Kidney (tissue), 14 donors: ENCODE measurements around the gene CELA1. TPM values are rescaled to one million over a fixed set of nuclear protein-coding genes. Genes with fewer than 3 reads are reported as not detected.

Experiments used
- DNase-seq, 5 donors: peaks; one replicate each; pipeline ENCODE4 v3.0.0-alpha.2; 2013 to 2020
- FAIRE-seq: peaks from 2 replicates; lab custom pipeline; 2012; peaks lifted over from hg19 to GRCh38; lab: Jason Lieb, UNC
- H3K27ac ChIP-seq, 2 donors: one replicate each; pipeline ENCODE4 v1.7.0; 2013; ENCODE audit warnings: low read depth in 2 of 2, low read length in 2 of 2, inconsistent platforms in 1 of 2
- H3K27me3 ChIP-seq: one replicate; pipeline ENCODE4 v1.7.1; 2013; ENCODE audit warnings: low read length, inconsistent platforms; ENCODE audit not compliant: control insufficient read depth, insufficient read depth
- H3K36me3 ChIP-seq, 3 donors: one replicate each; pipeline versions ENCODE4 v1.7.0 to v1.7.1; 2013; ENCODE audit warnings: low read length in 3 of 3, control low read depth in 1 of 3, inconsistent platforms in 1 of 3; ENCODE audit not compliant: insufficient read depth in 3 of 3, control insufficient read depth in 2 of 3
- H3K4me1 ChIP-seq, 3 donors: one replicate each; pipeline versions ENCODE4 v1.7.0 to v1.7.1; 2013; ENCODE audit warnings: low read length in 3 of 3, inconsistent platforms in 1 of 3, low read depth in 1 of 3; ENCODE audit not compliant: control insufficient read depth in 2 of 3, insufficient read depth in 2 of 3
- H3K4me3 ChIP-seq, 3 donors: one replicate each; pipeline versions ENCODE4 v1.7.0 to v1.8.1; 2013; ENCODE audit warnings: low read length in 3 of 3, control low read depth in 1 of 3, inconsistent platforms in 1 of 3
- H3K9ac ChIP-seq, 3 donors: one replicate each; pipeline versions ENCODE4 v1.7.0 to v1.7.1; 2013; ENCODE audit warnings: low read length in 3 of 3, control low read depth in 1 of 3, inconsistent platforms in 1 of 3
- H3K9me3 ChIP-seq, 3 donors: one replicate each; pipeline versions ENCODE4 v1.7.0 to v1.7.1; 2013; ENCODE audit warnings: low read length in 3 of 3, control low read depth in 1 of 3, inconsistent platforms in 1 of 3; ENCODE audit not compliant: control insufficient read depth in 2 of 3, insufficient read depth in 1 of 3
- intact Hi-C: fragments of 100-400 bp; cut with DNase I; formaldehyde crosslinking; loops from one replicate; pipeline ENCODE4 v1.11.1; 2022
- polyA plus RNA-seq: library from polyadenylated mRNA; stranded (reverse); fragments of 350-450 nt; fragmentation: Illumina TruSeq; extraction: RNeasy Lipid Tissue Mini Kit (QIAGEN cat#74804); gene quantifications from one replicate; pipeline ENCODE4 v1.2.3, GENCODE V29; 2014; ENCODE audit warnings: low read depth, low replicate concordance; ENCODE audit not compliant: insufficient read depth
- total RNA-seq: library from RNA; stranded (reverse); fragmentation: NEBNext Ultra II Directional; extraction: Animal tissue kit (Norgen Biotek cat#: 25700); gene quantifications from one replicate; pipeline ENCODE4 v1.2.1, GENCODE V29; 2021
- TF ChIP-seq, protein P1 (sequence below): IDR thresholded peaks from 3 replicates; pipeline ENCODE4 v1.5.1; 2012; ENCODE audit warnings: mild to moderate bottlenecking, moderate library complexity, borderline replicate concordance; ENCODE audit not compliant: insufficient read depth; ENCODE audit errors: extremely low read depth
- donor health status: control.
- donor health status: control.
- donor health status: control.
- donor health status: control.
- donor health status: control.
- donor health status: DM: yes; HTN: yes; CAD: no.
- donor health status: Normal renal cell carcinoma (clear cell type).

Gene CELA1
- total and polyA plus RNA-seq, 2 donors from 2014 or later = not detected

DNA sequence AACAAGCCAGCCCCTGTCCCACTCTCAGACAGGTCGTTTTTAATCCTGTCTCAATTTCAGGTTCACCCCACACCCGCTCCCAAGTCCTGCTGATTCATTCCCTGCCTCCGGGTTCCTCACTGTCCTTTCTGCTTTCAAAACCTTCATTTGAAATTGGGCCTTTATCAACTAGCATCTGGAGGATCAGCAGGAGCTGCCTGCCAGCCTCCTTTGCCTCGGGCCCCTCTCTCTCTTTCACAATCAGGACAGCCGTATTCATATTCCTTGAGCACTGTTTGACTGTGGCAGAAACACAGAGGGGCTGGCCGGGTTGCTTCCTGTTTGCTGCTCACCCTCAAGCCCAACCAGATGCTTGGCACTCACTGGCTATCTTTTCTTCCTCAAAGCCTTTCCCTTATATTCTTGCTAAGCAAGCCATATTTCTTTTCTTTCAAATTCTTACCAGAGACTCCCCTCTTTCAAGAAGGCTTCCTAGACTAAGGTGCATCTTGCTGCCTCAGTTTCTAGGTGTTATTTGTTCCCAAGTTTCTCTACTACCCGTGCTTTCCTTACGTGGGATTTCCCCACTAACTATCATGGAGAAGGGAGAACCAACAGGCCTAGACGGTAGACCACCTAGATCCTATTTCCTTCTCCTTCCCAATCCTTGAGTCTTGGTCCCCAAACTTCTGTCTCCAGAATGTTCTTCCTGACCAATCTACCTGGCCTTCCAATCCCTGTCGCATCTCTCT is 41.8 kb upstream of the CELA1 start:
- no peaks in the 10 kb centered on the region for H3K36me3 ChIP-seq
- H3K4me1 ChIP-seq = peaks cover 0 to 3% (median 0%) of the 10 kb centered on the region in 3 donors
- no peak overlapping the region for H3K9ac ChIP-seq
- H3K27me3 ChIP-seq = no peaks in the 10 kb centered on the region
- TF ChIP-seq, protein P1, sequence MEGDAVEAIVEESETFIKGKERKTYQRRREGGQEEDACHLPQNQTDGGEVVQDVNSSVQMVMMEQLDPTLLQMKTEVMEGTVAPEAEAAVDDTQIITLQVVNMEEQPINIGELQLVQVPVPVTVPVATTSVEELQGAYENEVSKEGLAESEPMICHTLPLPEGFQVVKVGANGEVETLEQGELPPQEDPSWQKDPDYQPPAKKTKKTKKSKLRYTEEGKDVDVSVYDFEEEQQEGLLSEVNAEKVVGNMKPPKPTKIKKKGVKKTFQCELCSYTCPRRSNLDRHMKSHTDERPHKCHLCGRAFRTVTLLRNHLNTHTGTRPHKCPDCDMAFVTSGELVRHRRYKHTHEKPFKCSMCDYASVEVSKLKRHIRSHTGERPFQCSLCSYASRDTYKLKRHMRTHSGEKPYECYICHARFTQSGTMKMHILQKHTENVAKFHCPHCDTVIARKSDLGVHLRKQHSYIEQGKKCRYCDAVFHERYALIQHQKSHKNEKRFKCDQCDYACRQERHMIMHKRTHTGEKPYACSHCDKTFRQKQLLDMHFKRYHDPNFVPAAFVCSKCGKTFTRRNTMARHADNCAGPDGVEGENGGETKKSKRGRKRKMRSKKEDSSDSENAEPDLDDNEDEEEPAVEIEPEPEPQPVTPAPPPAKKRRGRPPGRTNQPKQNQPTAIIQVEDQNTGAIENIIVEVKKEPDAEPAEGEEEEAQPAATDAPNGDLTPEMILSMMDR = no peak
- no peak for FAIRE-seq
- H3K27ac ChIP-seq = no peak overlapping the region
- peak in 1 of 5 donors; percentile 3 for DNase-seq
- no peaks in the 10 kb centered on the region for H3K9me3 ChIP-seq
- no peak overlapping the region for H3K4me3 ChIP-seq
- intact Hi-C loops = no loop called here

DNA sequence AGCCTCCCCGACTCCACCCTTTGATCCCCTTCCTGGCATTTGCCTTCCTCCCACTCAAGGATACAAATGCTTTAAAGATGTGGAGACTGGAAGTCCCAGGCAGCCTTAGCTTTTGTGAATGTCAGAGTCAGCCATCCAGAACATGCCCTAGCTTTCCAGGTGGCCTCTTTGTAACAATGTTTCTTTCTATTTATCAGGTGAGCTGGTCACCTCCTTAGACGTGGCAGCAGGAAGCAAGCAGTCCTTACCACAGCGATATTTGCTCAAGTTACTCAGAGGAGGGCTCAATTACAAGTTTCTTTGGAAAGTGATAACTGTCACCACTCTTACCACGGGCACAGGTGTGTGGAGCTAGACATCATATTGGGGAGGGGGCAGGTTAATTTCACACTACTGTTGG is 39.9 kb upstream of the CELA1 start:
- intact Hi-C loops = no loop called here
- Histone ChIP-seq H3K9ac (no peak overlapping the region), H3K27me3 (no peaks in the 10 kb centered on the region), H3K27ac (no peak overlapping the region), H3K4me1 (peaks cover 0 to 3% (median 0%) of the 10 kb centered on the region in 3 donors), H3K36me3 (no peaks in the 10 kb centered on the region), H3K4me3 (no peak overlapping the region), H3K9me3 (no peaks in the 10 kb centered on the region)
- DNase-seq (peak in 2 of 5 donors; percentile 56 to 57), FAIRE-seq (no peak)
- TF ChIP-seq, protein P1 = no peak

DNA sequence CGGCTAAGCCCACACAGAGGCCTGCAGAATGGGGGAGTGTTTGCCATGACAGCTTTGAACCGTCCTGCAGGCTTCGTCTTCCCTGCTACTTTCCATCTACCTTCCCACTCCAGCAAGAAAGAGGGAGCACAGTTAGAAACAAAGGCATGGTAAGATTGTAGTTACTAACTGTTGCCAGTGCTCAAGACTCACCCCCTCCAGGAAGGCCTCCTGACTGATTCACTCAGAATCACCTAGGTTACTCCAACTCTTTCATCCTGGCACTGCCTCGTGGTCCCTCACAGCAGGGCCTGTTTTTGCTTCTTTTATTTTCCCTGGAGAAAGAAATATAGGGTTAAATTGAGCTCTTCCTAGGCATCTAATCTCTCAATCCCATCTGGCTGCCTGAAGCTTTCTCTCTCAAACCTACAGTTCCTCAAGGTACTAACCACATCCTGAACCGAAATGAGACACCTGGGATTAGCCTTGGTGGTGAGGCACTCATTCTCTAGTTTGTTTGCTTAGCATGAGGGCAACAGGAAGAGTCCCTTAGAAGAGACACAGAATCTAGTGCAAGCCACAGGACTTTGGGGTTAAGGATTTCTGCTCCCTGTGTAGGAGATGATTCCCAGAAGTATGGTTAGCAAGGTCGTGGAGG is 36.9 kb upstream of the CELA1 start:
- intact Hi-C loops = no loop called here
- Histone ChIP-seq H3K27ac (no peak overlapping the region), H3K36me3 (no peaks in the 10 kb centered on the region), H3K4me3 (no peak overlapping the region), H3K9me3 (no peaks in the 10 kb centered on the region), H3K9ac (no peak overlapping the region), H3K4me1 (peaks cover 0 to 8% (median 0%) of the 10 kb centered on the region in 3 donors), H3K27me3 (no peaks in the 10 kb centered on the region)
- DNase-seq (no peak), FAIRE-seq (no peak)
- TF ChIP-seq, protein P1 = no peak
